Stimulated activated CD8-positive, alpha-beta memory T cell treated with anti-CD3 and anti-CD28 coated beads, Interleukin-15, amount 100 ng/mL, for 24 hours (primary cell): ENCODE results near the gene DAP.

Experiments
- DNase-seq: peaks from one replicate; pipeline ENCODE4 v3.0.0-alpha.2; 2020; ENCODE audit warnings: low read depth

The DAP gene

GRCh38 chr5:10760096-10760920 is 726 bp downstream of the DAP start:
- DNase-seq, result no peak

GRCh38 chr5:10759111-10759510 is 1.9 kb downstream of the DAP start:
- no peak for DNase-seq

- no peak for DNase-seq
Measured at GRCh38 chr5:10757922-10758555, 3.0 kb downstream of the DAP start.

GRCh38 chr5:10757043-10757442 is 4.0 kb downstream of the DAP start:
- DNase-seq, result no peak

GRCh38 chr5:10756549-10756948 is 4.5 kb downstream of the DAP start:
- DNase-seq, result no peak

DNA sequence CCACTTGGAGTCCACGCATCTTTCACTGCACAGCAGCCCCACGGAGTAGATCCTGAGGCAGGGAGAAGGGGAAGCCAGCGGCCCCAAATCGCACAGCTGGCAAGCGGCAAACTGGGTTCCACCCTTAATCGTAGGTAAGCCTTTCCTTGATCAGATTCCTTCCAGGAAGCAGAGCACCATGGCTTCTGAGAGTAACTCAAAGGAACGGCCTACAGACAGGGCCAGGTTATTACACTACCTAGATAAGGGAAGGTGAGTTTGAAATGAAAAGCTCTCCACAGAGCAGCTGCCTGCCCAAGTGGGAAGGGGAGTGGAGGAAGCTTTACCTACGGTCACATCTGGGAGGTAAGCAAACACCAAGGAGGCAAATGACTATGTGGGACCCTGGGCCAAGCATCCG is 7.9 kb downstream of the DAP start:
- no peak for DNase-seq

- DNase-seq, result no peak
Measured at GRCh38 chr5:10752451-10752850, 8.6 kb downstream of the DAP start.

- no peak for DNase-seq
Measured at GRCh38 chr5:10750909-10751308, 10.1 kb downstream of the DAP start.

DNA sequence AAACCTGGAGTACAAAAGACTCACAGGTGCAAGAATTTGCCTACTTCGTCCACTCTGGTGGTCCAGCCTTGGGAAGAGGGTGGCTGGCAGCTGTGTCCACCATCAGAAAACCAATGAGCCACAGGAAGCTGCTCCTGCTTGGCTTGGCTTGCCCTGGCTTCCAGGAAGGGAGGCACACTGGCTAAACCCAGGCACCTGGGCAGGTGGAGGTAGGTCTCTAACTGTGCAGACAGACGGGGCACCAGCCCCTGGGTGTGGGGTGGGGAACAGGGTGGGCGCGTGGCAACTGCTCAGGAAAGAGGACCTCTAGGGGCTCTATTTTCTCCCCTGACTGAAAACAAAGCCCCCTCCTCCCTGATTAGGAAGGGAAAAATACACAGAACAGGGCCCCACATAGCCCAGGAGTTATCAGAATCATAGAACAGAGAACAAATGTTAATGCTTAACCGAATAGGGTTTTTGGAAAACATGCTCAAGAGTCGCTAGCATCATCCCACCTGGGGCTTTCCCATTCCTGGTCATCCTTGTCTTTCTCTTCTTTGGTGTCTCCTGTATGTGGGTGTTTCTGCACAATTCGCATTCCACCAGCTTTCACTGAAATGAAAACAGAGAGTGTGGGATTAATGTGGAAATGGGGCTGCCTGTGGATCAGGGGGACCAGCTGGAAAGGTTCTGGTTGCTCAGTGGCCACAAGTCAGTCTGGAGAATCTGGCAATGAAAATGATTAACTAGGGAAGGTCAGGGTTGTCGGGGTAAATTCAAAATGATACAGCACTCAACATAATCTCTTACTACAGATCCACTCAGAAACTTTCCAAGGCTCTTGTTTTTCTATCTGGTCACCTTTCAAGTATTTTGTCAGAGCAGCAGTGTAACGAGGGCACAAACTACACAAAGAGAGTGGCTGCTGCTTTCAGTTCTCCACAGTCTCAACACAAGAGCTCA is 13.1 kb downstream of the DAP start:
- DNase-seq, result no peak

- DNase-seq, result no peak
Measured at GRCh38 chr5:10746711-10747110, 14.3 kb downstream of the DAP start.

- no peak for DNase-seq
Measured at GRCh38 chr5:10745133-10745532, 15.9 kb downstream of the DAP start.

- no peak for DNase-seq
Measured at GRCh38 chr5:10744681-10745080, 16.4 kb downstream of the DAP start.

- DNase-seq, result no peak
Measured at GRCh38 chr5:10743951-10744350, 17.1 kb downstream of the DAP start.

- DNase-seq, result no peak
Measured at GRCh38 chr5:10743526-10743925, 17.5 kb downstream of the DAP start.

- DNase-seq, result no peak
Measured at GRCh38 chr5:10741661-10742060, 19.4 kb downstream of the DAP start.

DNA sequence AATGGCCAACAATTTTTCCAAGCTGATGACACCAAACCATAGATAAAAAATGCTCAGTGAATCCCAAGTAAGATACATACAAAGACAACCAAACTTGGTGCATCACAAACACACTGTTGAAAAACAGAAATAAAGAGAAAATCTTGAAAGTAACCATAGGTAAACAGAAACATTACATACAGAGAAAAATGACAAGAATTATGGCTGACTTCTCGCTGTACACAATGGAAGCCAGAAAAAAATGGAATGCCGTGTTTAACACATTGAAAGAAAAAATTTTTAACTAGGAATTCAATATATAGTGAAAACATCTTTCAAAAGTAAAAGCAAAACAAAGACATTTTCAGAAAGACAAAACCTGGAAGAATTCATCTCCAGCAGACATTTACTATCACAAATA is 20.6 kb downstream of the DAP start:
- DNase-seq, result no peak

- no peak for DNase-seq
Measured at GRCh38 chr5:10737880-10738279, 23.2 kb downstream of the DAP start.

- no peak for DNase-seq
Measured at GRCh38 chr5:10736808-10737207, 24.2 kb downstream of the DAP start.

DNA sequence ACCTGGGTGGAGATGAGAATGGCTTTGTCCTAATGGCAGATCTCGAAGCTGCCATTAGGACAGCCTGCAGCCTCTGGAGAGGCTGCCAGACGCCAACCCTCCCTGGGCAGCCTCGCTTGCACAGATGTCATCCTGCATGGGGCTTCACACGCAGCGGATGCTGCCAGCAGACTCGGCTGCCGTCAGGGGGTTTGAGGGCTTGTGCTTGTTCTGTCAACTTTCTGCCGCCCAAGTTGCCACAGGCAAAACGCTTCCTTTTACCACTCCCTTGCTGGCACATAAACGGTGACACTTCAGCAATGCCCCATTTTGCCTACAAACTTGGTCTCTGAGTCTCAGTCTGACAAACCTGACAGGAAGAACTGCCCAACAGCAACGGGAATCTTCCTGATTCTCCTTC is 24.7 kb downstream of the DAP start:
- DNase-seq, result no peak

DNA sequence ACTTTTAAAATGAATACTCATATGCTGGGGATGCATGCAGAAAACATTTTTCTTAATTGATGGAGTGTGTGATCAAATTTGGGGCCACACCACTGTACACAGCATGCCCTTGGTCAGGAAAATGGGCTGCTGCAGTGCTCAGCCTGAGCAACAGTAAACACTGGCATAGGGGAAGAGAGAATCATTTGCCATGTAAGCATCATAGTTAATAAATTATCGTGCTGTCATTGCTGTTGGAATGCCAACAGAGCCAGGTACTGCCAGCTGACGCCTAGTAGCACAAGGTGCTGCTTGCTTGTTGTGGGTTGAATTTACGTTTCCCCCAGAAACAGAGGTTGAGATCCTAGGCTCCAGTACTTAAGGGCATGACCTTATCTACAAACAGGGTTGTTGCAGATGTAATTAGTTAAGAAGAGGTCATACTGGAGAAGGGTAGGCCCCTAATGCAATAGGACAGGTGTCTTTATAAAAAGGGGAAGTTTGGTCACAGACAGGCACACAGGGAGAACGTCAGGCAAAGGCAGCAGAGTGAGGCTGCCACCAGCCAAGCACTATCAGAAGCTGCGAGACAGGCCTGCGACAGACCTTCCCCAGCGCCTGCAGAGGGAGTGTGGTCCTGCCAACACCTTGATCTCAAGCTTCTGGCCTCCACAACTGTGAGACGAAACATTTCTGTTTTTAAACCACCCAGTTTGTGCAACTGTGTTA is 25.3 kb downstream of the DAP start:
- DNase-seq, result no peak

- DNase-seq, result no peak
Measured at GRCh38 chr5:10734832-10735523, 26.1 kb downstream of the DAP start.
